IPS DF 4.7 (cell line): ENCODE results near the gene GPR62.
"Not testable (repeated sequence)": the region's sequence is repeated elsewhere in the genome, so short reads cannot be mapped to it uniquely, and the experiment has no call there.

Experiments
- DNase-seq: peaks from one replicate; pipeline ENCODE4 v3.0.0-alpha.2; 2013; ENCODE audit warnings: low spot score; ENCODE audit errors: extremely low read depth

GPR62 gene

DNA sequence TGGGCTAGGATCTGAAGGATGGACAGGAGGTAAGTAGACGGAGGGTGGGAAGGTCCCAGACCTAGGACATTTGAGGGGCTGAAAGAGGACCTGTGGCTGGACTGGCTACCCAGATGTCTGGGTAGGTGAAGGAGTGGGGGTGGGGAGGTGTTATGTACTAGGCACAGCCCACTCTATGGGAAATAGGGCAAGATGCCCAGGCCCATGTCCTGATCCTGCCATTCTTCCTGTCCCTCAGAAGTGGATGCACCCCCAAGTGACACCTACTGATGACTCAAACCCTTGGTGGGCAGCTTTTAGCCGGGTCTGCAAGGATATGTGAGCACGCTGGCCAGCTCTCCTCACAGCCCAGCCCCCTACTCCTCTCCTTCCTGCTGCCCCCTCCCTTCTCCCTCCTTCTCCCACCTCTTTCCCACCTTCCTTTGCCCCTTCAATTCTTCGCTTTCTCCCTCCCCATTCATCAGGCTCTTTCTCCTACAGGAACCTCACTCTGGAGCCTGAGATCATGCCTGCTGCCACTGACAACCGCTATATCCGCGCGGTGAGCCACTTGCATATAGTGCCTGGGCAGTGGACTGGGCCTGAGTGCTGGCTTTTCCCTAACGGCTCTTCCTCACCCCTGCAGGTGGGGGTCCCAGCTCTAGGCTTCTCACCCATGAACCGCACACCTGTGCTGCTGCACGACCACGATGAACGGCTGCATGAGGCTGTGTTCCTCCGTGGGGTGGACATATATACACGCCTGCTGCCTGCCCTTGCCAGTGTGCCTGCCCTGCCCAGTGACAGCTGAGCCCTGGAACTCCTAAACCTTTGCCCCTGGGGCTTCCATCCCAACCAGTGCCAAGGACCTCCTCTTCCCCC lies 33.3 kb downstream of the GPR62 start:
- no peak for DNase-seq

DNA sequence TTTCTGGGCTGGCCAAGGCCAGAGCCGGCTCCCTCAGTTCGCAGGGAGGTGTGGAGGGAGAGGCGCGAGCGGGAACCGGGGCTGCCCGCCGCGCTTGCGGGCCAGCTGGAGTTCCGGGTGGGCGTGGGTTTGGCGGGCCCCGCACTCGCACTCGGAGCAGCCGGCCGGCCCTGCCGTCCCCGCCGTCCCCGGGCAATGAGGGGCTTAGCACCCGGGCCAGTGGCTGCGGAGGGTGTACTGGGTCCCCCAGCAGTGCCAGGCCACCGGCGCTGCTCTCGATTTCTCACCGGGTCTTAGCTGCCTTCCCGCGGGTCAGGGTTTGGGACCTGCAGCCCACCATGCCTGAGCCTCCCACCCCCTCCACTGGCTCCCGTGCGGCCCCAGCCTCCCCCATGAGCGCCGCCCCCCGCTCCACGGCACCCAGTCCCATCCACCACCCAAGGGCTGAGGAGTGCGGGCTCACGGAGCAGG lies 35.4 kb downstream of the GPR62 start:
- DNase-seq, result not testable (repeated sequence)

- no peak for DNase-seq
Measured at GRCh38 chr3:51992017-51992682, 37.0 kb downstream of the GPR62 start.

- not testable (repeated sequence) for DNase-seq
Measured at GRCh38 chr3:51993657-51994056, 38.5 kb downstream of the GPR62 start.

DNA sequence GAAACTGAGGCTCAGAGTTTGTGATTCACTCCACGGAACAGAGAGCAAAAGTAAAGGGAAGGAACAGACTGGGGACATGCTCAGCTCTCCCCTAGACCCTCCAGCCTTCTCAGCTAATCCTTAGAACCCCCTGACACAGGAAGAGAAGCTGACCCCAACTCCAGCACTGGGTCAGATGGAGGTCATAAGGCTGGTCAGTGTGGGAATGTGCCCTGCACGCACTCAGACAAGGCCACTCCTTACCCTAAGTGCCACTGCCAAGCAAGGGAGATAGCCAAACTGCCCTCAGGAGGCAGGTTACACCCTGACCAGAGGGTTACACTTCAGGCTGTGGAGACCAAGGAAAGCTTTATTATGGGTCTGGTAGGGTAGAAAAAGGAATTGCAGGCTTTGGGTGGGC lies 39.3 kb downstream of the GPR62 start:
- no peak for DNase-seq

DNA sequence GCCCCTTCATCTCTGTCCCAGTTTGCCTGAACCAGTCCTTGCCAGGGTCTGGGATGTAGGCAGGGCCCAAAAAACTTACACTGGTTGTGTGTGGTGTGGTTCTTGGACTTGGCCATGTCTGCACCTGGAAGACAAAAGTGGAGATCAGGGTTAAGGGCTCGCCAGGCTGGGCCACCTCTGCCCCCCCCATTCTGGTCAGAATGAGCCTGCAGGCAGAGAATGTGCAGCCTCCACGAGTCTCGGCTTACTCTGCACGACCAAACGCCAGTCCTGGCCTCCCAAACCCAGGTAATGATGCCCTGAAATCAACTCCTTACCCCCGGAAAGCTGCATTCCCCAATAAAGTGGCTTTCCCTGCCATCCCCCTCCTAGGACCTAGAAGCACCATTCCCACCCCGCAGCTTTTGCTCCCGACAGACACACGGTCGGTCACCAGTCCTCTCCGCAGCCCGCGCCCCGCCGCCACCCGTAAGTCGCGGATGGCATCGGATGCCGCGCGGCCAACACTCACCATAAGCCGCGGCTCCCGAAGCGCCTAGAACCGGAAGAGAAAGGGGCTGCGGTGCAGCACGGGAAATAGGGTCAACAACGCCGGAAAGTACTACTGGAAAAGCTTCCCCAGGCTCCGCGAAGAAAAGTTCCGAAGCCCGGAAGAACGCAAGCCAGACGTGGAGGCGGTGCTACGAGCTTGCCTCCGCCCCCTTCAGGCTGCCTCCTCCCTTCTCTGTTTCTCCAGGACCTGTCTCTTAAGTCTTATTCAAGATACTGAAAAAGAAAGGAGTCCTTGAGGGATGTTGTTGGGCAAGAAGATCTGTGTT lies 40.4 kb downstream of the GPR62 start, which contains the start of gene RPL29:
Gene RPL29 (minus strand): TSS at position 550 of the 818 bp plus-strand sequence. CDS start 434 bp downstream, at position 116.
- no peak for DNase-seq

GRCh38 chr3:51997172-51997571 lies 42.0 kb downstream of the GPR62 start:
- DNase-seq, result no peak

DNA sequence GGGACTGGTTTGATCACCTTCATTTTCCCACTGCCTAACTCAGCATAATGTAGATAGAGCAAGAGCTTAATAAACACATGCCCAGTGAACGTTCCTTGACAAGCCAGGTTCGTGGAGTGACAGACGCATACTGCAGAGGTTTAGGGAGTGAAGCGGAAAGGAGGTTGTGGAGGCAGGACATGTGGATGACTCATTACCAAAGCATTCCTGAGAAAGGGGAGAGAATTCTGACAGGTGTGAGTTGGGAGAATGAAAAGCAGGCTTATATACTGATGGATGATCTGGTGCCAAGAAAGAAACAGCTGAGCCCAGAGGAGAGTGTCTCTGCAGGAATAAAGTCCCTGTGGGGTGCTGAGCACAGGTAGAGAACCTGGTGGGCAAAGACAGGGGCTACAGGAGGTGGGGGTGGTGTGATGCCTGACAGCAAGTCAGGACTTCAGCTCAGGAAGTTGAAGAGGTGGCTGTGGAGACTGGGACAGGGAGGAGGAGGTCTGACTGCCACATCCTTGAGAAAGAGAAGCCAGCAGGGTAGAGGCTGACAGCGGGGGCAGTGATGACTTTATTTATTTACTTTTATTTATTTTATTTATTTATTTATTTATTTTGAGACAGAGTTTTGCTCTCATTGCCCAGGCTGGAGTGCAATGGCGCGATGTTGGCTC lies 42.9 kb downstream of the GPR62 start:
- DNase-seq, result no peak

DNA sequence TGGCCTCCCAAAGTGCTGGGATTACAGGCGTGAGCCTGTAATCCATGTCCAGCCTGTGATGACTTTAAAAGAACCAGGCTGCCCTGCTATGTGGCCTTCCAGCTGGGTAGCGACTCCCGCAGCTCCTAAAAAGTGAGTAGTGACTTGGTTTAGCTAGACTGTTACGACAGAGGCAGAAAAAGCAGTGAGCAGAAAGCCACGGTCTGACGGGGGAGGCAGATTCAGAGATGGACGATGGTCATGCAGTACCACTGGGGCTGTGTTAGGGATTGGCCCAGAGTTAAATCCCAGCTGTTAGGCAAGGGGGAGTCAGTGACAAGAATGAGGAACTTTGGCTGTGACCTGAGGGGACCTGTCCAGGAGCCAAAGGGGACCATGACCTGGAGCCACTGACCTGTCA lies 43.6 kb downstream of the GPR62 start:
- DNase-seq, result no peak

DNA sequence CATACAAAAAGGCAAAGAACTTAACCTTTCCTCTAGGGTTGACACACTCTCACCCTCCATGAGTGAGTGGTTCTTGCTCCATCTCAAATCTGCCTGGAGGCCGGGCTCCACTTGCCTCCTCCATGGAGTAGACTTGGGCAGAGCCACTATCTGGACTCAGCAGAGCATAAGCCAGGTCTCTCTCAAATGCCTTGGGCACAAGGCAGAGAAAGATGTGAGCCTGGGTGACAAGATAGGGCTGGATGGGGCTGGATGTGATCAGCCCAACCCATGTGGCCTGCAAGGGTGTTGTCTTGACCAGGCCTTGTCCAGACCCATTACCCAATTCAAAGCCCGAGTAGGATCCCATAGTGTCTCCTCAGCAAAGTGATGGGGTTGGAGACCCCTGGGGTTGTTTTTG lies 44.7 kb downstream of the GPR62 start:
- no peak for DNase-seq

DNA sequence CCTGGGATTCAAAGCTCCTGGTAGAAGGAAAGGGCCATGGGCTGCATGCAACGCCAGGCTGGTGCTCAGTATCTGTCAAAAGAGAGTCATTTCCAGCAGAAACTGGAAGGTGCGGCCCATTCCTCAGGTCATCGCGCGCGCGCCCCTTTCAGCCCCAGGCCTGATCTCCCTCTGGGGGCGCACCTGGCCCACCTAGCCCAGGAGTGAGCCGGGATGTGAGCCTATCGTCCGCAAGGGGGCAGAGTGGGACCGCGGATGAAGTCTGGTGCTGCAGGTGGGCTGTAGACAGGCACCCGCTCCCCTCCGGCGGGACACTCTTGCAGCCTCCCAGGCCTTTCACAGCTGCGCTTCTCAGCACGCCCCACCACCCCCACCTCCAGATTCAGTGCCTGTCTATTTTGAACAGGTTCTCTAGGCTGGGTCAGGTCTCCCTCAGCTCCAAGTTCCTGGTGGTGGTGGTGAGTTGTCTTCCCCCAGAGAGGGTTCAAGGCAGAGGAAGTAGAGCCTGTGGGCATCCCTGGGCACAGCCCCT lies 46.3 kb downstream of the GPR62 start:
- no peak for DNase-seq

DNA sequence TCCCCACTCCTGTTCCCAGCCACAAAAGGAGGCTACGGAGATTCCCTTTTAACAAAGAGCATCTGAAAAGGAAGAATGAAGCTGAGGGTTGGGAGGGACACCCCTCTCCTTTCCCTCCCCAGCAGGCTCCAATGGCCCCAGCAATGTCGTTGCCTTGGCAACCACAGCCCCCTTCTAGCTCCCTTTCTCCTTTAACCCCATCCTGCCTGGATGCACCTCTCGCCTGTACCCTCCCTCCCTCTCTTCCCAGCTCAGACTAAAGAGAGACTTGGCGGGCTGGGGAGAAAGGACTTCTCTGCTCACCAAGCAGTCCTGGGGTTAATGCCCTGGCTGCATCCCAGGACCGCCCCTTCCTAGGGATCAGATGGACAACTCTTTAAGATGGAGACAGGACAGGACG lies 47.6 kb downstream of the GPR62 start:
- no peak for DNase-seq

GRCh38 chr3:52004163-52004787 lies 49.1 kb downstream of the GPR62 start:
- DNase-seq, result no peak

- no peak for DNase-seq
Measured at GRCh38 chr3:52004906-52005395, 49.8 kb downstream of the GPR62 start.

DNA sequence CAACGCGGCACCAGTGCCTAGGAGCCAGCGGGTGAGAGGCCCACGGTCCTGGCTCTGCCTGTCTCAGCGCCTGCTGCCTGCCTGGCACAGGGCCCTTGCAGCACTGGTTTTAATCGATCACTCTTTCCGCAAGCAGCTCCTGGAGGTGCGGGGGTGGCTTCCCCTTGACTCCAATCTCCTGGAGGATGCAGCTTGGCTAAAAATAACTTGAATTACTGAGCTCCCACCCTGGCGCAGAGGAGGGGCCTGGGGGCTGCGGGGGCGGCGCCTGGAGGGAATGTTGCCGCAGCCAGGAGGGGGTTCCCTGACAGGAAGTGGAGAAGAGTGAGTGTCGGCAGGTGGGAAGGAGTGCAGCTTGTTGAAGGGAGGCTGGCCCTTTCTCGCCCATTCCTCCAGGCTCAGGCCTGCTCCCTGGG lies 50.4 kb downstream of the GPR62 start:
- no peak for DNase-seq

- DNase-seq, result no peak
Measured at GRCh38 chr3:52006017-52006819, 51.0 kb downstream of the GPR62 start.

DNA sequence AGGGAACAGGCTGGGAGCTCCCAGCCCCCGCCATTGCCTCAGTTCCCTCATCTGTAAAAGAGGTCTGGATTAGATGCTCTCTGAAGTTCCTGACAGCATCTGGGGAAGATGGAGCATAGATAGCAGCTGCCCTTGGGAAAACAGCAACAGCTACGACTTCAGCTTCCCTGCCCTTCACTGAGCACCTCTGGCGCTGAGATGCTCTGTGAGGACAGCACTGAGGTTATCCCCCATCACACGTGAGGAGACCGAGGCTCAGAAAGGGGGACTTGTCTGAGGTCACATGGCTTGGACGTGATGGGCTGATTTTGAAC lies 51.6 kb downstream of the GPR62 start:
- no peak for DNase-seq
